ENCODE results near the gene DIP2C. TPM values are rescaled to one million over a fixed set of nuclear protein-coding genes. Genes with fewer than 3 reads are reported as not detected.
"Not testable (repeated sequence)": the region's sequence is repeated elsewhere in the genome, so short reads cannot be mapped to it uniquely, and the experiment has no call there.

DIP2C gene
- total RNA-seq, 8 experiments from 2014 or later: 1.9 to 26.3 (median 19.8) TPM

DNA sequence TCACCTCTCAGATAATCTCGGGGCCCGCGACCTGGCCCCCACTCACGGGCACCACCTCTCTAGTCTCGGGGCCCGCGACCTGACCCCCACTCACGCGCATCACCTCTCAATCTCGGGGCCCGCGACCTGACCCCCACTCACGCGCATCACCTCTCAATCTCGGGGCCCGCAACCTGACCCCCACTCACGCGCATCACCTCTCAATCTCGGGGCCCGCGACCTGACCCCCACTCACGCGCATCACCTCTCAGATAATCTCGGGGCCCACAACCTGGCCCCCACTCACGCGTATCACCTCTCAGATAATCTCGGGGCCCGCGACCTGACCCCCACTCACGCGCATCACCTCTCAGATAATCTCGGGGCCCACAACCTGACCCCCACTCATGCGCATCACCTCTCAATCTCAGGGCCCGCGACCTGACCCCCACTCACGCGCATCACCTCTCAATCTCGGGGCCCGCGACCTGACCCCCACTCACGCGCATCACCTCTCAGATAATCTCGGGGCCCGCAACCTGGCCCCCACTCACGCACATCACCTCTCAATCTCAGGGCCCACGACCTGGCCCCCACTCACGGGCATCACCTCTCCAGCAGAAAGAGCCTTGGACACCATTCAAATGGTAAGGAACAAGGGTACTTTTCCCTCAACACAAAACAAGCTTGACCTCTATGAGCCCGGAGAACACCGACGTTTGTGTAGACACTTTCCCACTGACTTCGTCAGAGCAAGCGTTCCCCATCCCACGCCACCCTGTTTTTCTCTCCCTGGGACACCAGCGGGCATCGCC is 104.8 kb downstream of the DIP2C start:
- 80 to 100% (median 92%) methylated on average over 2 to 7 of the region's 55 CpGs; no CpG with 5 or more reads in 6 of the 10 experiments for WGBS, 10 experiments
- not testable (repeated sequence) for ATAC-seq (replicated peaks in 6 of 8)

DNA sequence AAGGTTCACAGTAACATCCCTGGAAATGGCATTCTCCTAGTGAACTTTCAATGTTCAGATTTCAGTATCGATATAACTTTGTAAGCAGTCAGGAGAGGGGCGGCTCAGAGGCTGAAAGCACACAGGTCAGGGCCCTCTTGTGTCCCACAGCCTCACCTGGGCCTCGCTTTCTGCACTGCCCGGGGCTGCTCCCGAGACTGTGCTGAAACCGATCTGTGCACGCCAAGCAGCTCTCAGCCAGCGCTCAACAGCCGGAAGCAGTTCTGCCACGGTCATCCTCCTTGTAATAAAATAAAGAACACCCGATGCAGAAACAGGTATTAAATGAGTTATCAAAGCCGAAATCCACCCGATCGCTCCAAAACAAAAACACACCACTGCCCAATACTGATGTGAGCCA is 106.0 kb downstream of the DIP2C start:
- no peak overlapping the region for H3K4me3 ChIP-seq
- ATAC-seq (replicated peaks in 6 of 8): no peak
- in situ Hi-C loops (cut with MboI; ENCODE audit: low pct_unique_long_range_greater_than_20kb in 2 of 9, low sequenced_read_pairs in 9 of 9, unreplicated experiment in 9 of 9): no loop called here
- WGBS, 10 experiments: 62 to 100% (median 98%) methylated on average over 1 to 13 of the region's 14 CpGs; no CpG with 5 or more reads in 1 of the 10 experiments
- peaks cover 2 to 10% of the 10 kb centered on the region in 2 donors for H3K4me1 ChIP-seq (replicated peaks in 1 of 2)
- H3K27ac ChIP-seq: no peak overlapping the region

More for the DNA sequence above, 104.8 kb downstream of the DIP2C start:
- peaks cover 15 to 22% of the 10 kb centered on the region in 2 donors for H3K4me1 ChIP-seq (replicated peaks in 1 of 2)
- H3K27ac ChIP-seq; in situ Hi-C loops (cut with MboI; ENCODE audit: low pct_unique_long_range_greater_than_20kb in 2 of 9, low sequenced_read_pairs in 9 of 9, unreplicated experiment in 9 of 9); H3K4me3 ChIP-seq: not testable (repeated sequence)

DNA sequence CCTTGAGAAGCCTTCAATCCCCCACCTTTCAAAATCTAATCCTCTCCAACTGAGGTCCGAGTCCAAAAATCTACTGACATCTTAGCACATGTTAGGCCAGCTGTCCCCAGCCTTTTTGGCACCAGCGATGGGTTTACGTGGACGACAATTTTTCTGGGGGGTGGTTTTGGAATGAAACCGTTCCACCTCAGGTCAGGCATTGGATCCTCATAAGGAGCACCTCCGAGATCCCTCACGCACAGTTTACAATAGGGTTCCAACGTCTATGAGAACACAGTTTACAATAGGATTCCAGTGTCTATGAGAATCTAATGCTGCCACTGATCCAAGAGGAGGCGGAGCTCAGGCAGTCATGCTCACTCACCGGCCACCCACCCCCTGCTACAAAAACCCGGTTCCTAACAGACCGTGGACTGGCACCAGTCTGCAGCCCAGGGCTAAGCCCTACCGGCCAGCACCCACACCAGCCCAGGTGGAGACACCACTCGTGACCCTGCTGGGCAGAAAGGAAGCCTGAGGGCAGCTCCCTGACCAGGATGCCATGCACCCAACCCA is 107.6 kb downstream of the DIP2C start:
- in situ Hi-C loops (cut with MboI; ENCODE audit: low pct_unique_long_range_greater_than_20kb in 2 of 9, low sequenced_read_pairs in 9 of 9, unreplicated experiment in 9 of 9): no loop called here
- 65 to 94% (median 87%) methylated on average over 2 to 11 of the region's 14 CpGs; no CpG with 5 or more reads in 2 of the 10 experiments for WGBS, 10 experiments

DNA sequence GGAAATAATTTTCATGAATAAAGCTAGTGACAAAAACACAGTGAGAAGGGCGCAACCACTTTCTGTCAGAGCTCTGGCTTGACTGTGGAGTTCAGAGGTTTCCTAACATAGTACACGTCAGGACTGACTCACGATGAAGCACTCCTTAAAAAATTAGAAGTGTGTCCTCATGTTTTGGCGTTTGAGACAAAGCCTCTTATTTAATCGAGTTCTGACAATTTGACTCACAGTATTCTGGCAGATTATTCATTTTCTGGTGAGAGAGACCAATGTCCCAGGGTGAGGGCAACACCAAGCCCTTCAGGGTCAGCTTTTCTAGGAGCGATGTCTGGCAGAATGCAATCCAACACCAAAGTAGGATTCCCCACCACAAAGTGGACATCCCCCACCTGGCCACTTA is 108.7 kb downstream of the DIP2C start:
- peaks cover 1 to 4% of the 10 kb centered on the region in 2 donors for H3K4me1 ChIP-seq (replicated peaks in 1 of 2)
- no peak overlapping the region for H3K27ac ChIP-seq
- WGBS, 10 experiments: 6 to 100% (median 73%) methylated on average over 1 to 6 of the region's 6 CpGs; no CpG with 5 or more reads in 1 of the 10 experiments
- H3K4me3 ChIP-seq: no peak overlapping the region
- peak in 4 of 8 experiments; percentile 52 to 98 (median 92) for ATAC-seq (replicated peaks in 6 of 8)
- in situ Hi-C loops (cut with MboI; ENCODE audit: low pct_unique_long_range_greater_than_20kb in 2 of 9, low sequenced_read_pairs in 9 of 9, unreplicated experiment in 9 of 9): no loop called here

More for the DNA sequence above, 107.6 kb downstream of the DIP2C start:
- Histone ChIP-seq H3K4me1 (replicated peaks in 1 of 2) (peaks cover 0 to 6% of the 10 kb centered on the region in 2 donors), H3K4me3 (no peak overlapping the region), H3K27ac (no peak overlapping the region)
- ATAC-seq (replicated peaks in 6 of 8): peak in 2 of 8 experiments; percentile 33 to 36

DNA sequence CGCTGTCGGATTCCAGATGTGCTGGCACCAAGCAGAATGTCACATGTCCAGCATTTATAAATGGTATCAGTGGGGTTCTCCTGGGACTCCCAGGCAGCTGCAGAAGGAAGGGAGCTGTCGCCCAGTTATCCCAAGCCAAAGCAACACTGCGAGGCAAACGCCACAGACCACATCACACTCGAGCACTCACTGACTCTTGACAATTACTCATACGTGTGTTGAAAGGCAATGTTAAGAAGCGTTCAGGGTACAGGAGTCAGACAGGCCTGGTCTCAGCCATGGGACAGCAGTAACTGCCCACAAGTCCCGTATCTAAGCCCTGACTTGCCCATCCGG is 113.4 kb downstream of the DIP2C start:
- peak in 4 of 8 experiments; percentile 5 to 44 (median 16) for ATAC-seq (replicated peaks in 6 of 8)
- WGBS, 10 experiments: 30 to 100% (median 90%) methylated on average over 3 to 6 of the region's 10 CpGs; no CpG with 5 or more reads in 5 of the 10 experiments
- Histone ChIP-seq H3K27ac (no peak overlapping the region), H3K4me1 (replicated peaks in 1 of 2) (peaks cover 7 to 16% of the 10 kb centered on the region in 2 donors), H3K4me3 (no peak overlapping the region)
- in situ Hi-C loops (cut with MboI; ENCODE audit: low pct_unique_long_range_greater_than_20kb in 2 of 9, low sequenced_read_pairs in 9 of 9, unreplicated experiment in 9 of 9): no loop called here

DNA sequence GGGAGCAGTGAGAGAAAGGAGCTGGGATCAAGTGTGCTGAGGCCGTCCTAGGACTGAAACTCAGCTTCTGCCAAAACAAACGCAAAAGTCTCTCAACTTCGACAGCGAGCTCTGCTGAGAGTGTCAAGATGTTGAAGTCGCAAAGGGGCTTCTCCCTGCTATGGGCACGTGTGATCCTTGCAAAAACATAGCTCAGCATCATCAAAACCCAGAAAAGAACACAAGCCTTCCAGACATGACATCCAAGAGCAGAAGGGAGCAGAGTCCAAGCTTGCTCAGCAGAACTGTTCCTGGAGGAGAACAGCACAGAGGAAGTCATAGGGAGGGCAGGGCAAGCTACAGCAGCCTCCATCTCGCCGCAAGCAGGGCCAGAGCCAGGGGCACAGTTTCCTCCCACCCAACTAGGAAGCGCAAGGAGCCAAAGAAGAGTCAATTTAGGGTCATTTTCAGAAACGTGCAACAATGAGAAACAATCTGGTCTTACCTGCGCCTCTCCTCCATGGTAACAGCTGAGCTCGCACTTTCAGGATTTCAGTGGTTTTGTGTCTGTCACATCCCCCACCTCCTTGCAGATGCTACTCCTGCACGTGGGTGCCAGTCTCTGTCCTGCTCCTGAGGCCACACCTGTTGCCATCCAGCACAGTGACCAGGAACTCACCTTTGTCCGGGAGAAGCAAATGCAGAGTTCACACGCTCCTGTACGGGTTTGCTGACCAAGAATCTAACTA is 113.9 kb downstream of the DIP2C start:
- WGBS, 10 experiments: 56 to 100% (median 91%) methylated on average over 1 to 13 of the region's 16 CpGs; no CpG with 5 or more reads in 1 of the 10 experiments
- no peak overlapping the region for H3K4me3 ChIP-seq
- in situ Hi-C loops (cut with MboI; ENCODE audit: low pct_unique_long_range_greater_than_20kb in 2 of 9, low sequenced_read_pairs in 9 of 9, unreplicated experiment in 9 of 9): no loop called here
- peaks cover 7 to 16% of the 10 kb centered on the region in 2 donors for H3K4me1 ChIP-seq (replicated peaks in 1 of 2)
- ATAC-seq (replicated peaks in 6 of 8): no peak
- H3K27ac ChIP-seq: no peak overlapping the region

DNA sequence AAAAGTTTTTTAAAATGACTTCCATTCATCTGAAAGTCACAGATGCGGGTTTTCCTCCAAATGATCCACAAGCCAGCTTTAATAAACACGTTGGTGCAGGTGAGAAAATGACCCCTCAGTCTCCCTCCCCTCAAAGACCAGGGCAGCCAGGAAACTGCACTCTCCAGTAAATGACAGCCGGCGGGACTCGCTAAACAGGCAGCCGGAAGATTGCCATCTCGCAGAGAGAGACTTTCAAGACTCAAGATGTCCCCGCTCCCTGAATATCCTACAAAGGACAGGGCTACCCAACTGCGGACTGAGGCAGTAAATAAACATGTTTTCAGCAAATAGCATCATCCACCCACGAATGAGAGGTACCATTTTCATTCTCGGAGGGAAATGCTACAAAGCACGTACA is 116.8 kb downstream of the DIP2C start:
- 75 to 100% (median 92%) methylated on average over 1 to 12 of the region's 12 CpGs; no CpG with 5 or more reads in 1 of the 10 experiments for WGBS, 10 experiments
- Histone ChIP-seq H3K4me3 (no peak overlapping the region), H3K4me1 (replicated peaks in 1 of 2) (peaks cover 7 to 16% of the 10 kb centered on the region in 2 donors), H3K27ac (no peak overlapping the region)
- in situ Hi-C loops (cut with MboI; ENCODE audit: low pct_unique_long_range_greater_than_20kb in 2 of 9, low sequenced_read_pairs in 9 of 9, unreplicated experiment in 9 of 9): no loop called here
- no peak for ATAC-seq (replicated peaks in 6 of 8)

DNA sequence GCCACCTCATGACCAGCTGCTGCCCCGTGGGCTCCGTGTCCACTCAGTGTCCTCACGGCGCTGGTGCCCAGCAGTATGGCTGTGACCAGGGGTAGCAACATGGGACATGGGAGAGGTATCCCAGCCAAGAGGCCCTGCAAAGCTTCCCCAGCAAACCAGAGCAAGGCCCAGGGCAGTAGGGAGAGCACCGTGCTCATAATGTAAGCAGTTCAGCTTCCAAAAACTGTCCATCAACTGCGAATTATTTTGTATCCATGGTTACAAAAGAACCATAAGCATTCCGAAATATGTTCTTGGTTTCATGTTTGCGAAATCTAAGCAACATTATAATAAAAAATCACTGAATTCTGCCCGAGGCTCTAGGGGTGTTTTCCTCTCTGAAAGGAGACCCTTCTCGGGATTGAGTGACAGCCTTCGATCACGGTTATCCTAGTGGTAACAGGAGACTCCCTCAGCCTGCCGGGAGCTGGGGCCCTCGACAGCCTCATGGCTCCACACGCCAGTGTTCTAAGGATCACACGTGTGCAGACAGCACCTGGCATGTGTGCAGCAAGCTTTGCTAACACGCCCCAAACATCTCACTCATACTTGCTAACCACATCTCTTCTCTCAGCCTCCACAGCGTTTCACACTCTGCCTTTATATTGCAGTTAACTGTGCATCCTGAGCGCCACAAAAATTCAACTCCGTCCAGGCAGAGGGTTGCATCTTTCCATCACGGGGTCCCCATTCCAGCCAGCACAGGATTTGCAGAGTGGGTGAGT is 117.6 kb downstream of the DIP2C start:
- 0 to 100% (median 85%) methylated on average over 1 to 17 of the region's 21 CpGs; no CpG with 5 or more reads in 1 of the 10 experiments for WGBS, 10 experiments
- H3K4me1 ChIP-seq (replicated peaks in 1 of 2): peaks cover 7 to 16% of the 10 kb centered on the region in 2 donors
- H3K27ac ChIP-seq: no peak overlapping the region
- H3K4me3 ChIP-seq: no peak overlapping the region
- in situ Hi-C loops (cut with MboI; ENCODE audit: low pct_unique_long_range_greater_than_20kb in 2 of 9, low sequenced_read_pairs in 9 of 9, unreplicated experiment in 9 of 9): no loop called here
- peak in 3 of 8 experiments; percentile 58 to 77 (median 61) for ATAC-seq (replicated peaks in 6 of 8)

DNA sequence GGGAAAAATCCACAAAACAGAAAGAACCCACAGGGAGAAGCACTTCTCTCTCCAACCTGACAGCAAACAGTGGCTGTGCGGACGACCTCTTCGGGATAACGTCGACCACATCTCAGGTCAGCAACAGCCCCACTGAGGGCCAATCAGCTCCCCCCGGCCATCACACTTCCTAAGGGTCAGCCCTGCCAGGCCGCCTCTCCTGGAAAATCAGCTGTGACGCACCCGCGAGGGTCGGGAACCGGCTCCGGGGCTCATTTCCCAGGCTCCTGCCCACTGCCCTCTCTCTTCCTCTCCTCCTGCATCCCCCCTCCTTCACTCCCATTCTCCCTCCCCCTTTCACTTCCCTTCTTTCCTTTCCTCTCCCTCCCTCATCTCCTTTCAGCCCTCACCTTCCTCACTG is 118.3 kb downstream of the DIP2C start:
- in situ Hi-C loops (cut with MboI; ENCODE audit: low pct_unique_long_range_greater_than_20kb in 2 of 9, low sequenced_read_pairs in 9 of 9, unreplicated experiment in 9 of 9): no loop called here
- Histone ChIP-seq H3K4me3 (no peak overlapping the region), H3K27ac (no peak overlapping the region), H3K4me1 (replicated peaks in 1 of 2) (peaks cover 7 to 16% of the 10 kb centered on the region in 2 donors)
- ATAC-seq (replicated peaks in 6 of 8): peak in 1 of 8 experiments; percentile 8
- 80 to 100% (median 100%) methylated on average over 1 to 2 of the region's 13 CpGs; no CpG with 5 or more reads in 7 of the 10 experiments for WGBS, 10 experiments

DNA sequence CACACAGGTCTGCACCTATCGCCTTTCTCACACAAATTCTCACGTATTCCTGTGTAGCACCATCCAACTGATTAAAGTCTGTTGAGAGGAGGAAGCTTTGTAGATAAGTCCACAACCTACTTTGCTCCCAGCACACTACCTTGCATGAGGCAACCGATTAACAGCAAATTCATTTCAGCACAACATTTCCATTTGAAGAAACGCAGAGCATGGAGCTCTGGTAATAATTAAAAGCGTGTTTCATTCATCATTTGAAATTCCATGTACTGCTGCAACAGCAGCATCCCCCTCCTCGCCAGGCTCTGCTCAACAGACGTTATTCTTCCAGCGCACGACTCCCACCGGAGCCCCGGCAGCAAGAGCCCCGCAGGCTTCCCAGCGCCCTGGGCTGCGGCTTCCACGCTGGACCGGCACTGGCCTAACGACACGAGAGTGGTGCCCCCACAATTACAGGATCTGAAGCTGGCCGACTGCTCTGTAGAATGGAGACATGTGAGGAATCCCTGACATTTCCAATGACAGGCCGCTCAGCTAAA is 118.8 kb downstream of the DIP2C start:
- Histone ChIP-seq H3K4me1 (replicated peaks in 1 of 2) (peaks cover 7 to 14% of the 10 kb centered on the region in 2 donors), H3K4me3 (no peak overlapping the region), H3K27ac (no peak overlapping the region)
- WGBS, 10 experiments: 39 to 85% (median 64%) methylated on average over 2 to 19 of the region's 20 CpGs; no CpG with 5 or more reads in 4 of the 10 experiments
- in situ Hi-C loops (cut with MboI; ENCODE audit: low pct_unique_long_range_greater_than_20kb in 2 of 9, low sequenced_read_pairs in 9 of 9, unreplicated experiment in 9 of 9): no loop called here
- peak in 1 of 8 experiments; percentile 40 for ATAC-seq (replicated peaks in 6 of 8)

DNA sequence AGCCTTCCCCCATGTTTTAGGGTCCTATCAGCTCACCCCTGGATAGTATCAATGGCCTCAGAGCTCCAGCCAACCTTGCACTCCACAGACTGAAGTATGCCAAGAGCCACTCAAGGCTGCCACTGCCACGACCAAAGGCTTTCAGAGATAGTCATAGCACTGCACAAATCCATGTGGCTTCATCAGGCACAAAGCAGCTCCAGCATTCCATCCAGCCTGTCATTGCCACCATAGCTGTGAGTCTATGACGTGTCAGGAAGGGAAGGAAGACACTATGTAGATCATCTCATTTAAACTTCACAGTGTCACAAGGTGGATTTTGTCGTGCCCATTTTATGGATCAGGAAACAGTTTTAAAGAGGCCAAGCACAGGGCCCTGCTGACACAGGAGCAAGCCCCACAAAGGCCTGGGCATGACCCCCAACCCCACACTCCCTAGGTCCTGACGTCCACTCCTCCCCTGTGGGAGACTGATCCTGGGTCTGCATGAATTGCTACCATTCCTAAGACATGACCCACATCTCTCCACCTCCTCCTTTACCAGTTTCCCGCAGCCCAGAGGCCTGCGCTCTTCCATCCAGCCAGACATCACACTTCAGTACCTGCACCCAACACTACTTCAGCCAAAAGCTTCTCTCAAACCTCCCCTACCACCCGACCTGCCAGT is 119.4 kb downstream of the DIP2C start:
- 56 to 97% (median 92%) methylated on average over 1 to 4 of the region's 7 CpGs; no CpG with 5 or more reads in 5 of the 10 experiments for WGBS, 10 experiments
- Histone ChIP-seq H3K27ac (no peak overlapping the region), H3K4me3 (no peak overlapping the region), H3K4me1 (replicated peaks in 1 of 2) (peaks cover 7 to 11% of the 10 kb centered on the region in 2 donors)
- ATAC-seq (replicated peaks in 6 of 8): no peak
- in situ Hi-C loops (cut with MboI; ENCODE audit: low pct_unique_long_range_greater_than_20kb in 2 of 9, low sequenced_read_pairs in 9 of 9, unreplicated experiment in 9 of 9): no loop called here

DNA sequence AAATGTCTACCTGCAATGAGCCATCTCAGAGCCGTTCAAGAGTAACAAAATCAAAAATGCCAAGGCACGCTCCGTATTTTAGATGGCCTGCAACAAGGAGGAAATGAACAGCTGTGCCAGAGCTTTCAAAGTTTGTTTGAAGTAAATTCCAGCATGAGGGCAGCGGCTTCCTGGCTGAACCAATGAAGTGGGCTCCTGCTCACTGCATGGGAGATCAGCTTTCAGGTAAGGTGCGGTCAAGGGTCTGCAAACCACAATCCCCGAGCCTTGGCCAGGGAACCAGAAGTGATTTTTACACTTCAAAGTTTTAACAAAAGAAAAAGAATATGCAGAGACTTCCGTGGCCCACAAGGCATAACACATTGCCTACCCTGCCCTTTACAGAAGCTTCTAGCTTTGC is 120.6 kb downstream of the DIP2C start:
- in situ Hi-C loops (cut with MboI; ENCODE audit: low pct_unique_long_range_greater_than_20kb in 2 of 9, low sequenced_read_pairs in 9 of 9, unreplicated experiment in 9 of 9): no loop called here
- Histone ChIP-seq H3K4me1 (replicated peaks in 1 of 2) (peaks cover 7 to 10% of the 10 kb centered on the region in 2 donors), H3K27ac (no peak overlapping the region), H3K4me3 (no peak overlapping the region)
- 75 to 100% (median 93%) methylated on average over 1 to 5 of the region's 7 CpGs; no CpG with 5 or more reads in 2 of the 10 experiments for WGBS, 10 experiments
- no peak for ATAC-seq (replicated peaks in 6 of 8)

All from motor neuron (in vitro differentiated cells).